H1 (cell line): ENCODE measurements around the gene OTOF. TPM values are rescaled to one million over a fixed set of nuclear protein-coding genes. Genes with fewer than 3 reads are reported as not detected.

Source experiments
- CTCF ChIA-PET: fragments of 300-600 bp; sonication (Branson Sonifier 250); formaldehyde crosslinking; loops from one replicate; lab custom pipeline; 2021; ENCODE audit not compliant: partially characterized antibody; lab: Charles Lee
- POLR2A ChIA-PET: fragments of 300-600 bp; sonication (Branson Sonifier 250); formaldehyde crosslinking; loops from one replicate; lab custom pipeline; 2021; ENCODE audit warnings: inconsistent platforms; ENCODE audit not compliant: partially characterized antibody; lab: Charles Lee
- DNase-seq, 2 experiments: peaks; one replicate each; pipeline versions ENCODE4 v3.0.0 to v3.0.0-alpha.2; 2010 to 2022; ENCODE audit warnings: low spot score in 2 of 2, low read depth in 1 of 2, mixed read lengths in 1 of 2
- FAIRE-seq: peaks from 2 replicates; lab custom pipeline; 2011; peaks lifted over from hg19 to GRCh38; lab: Jason Lieb, UNC
- H2AFZ ChIP-seq: 2 replicates; pipeline ENCODE4 v1.8.1; 2012; ENCODE audit warnings: low read length, inconsistent platforms
- H2AK5ac ChIP-seq: 2 replicates; pipeline ENCODE4 v1.6.1; 2013; ENCODE audit warnings: low read depth, low read length
- H2BK120ac ChIP-seq: replicated peaks from 2 replicates; pipeline ENCODE3; 2013; ENCODE audit warnings: low read depth, low read length, inconsistent platforms
- H2BK12ac ChIP-seq: 2 replicates; pipeline ENCODE4 v1.6.1; 2013; ENCODE audit warnings: low read depth, low read length
- H2BK15ac ChIP-seq: 2 replicates; pipeline ENCODE4 v1.6.1; 2013; ENCODE audit warnings: low read length
- H2BK20ac ChIP-seq: 2 replicates; pipeline ENCODE4 v1.6.1; 2013; ENCODE audit warnings: low read length
- H2BK5ac ChIP-seq: 2 replicates; pipeline ENCODE4 v1.6.1; 2013; ENCODE audit warnings: low read depth, low read length
- H3K14ac ChIP-seq: 2 replicates; pipeline ENCODE4 v1.6.1; 2013; ENCODE audit warnings: inconsistent platforms; ENCODE audit not compliant: insufficient read length
- H3K18ac ChIP-seq: 2 replicates; pipeline ENCODE4 v1.6.1; 2013; ENCODE audit warnings: low read length; ENCODE audit errors: extremely low read depth
- H3K23ac ChIP-seq: 2 replicates; pipeline ENCODE4 v1.6.1; 2013; ENCODE audit warnings: inconsistent platforms; ENCODE audit not compliant: insufficient read length
- H3K23me2 ChIP-seq: 2 replicates; pipeline ENCODE4 v1.6.1; 2013; ENCODE audit warnings: low read depth, low read length
- H3K27ac ChIP-seq: 2 replicates; pipeline ENCODE4 v1.6.1; 2011; ENCODE audit warnings: low read depth, low read length, inconsistent platforms
- H3K27me3 ChIP-seq, 4 experiments: replicated peaks in 1 of 4; 1 replicate in 1 of 4; 2 replicates in 3 of 4; pipeline versions ENCODE4 v1.6.1 to v1.8.1; 2011 to 2013; ENCODE audit warnings: low read length in 3 of 4, mild to moderate bottlenecking in 3 of 4, inconsistent platforms in 2 of 4, mixed read lengths in 2 of 4, moderate library complexity in 1 of 4; ENCODE audit not compliant: control insufficient read depth in 3 of 4, insufficient read depth in 3 of 4; ENCODE audit errors: extremely low read depth in 1 of 4
- H3K36me3 ChIP-seq, 4 experiments: 2 replicates each; pipeline versions ENCODE4 v1.6.1 to v1.8.1; 2011 to 2013; ENCODE audit warnings: mild to moderate bottlenecking in 4 of 4, low read length in 3 of 4, moderate library complexity in 2 of 4, control low read depth in 1 of 4, inconsistent platforms in 1 of 4; ENCODE audit not compliant: insufficient read depth in 4 of 4, control insufficient read depth in 2 of 4
- H3K4ac ChIP-seq: replicated peaks from 2 replicates; pipeline ENCODE3; 2013; ENCODE audit warnings: low read length, low read depth, mixed read lengths, inconsistent platforms; ENCODE audit not compliant: insufficient read length
- H3K4me1 ChIP-seq, 4 experiments: replicated peaks in 1 of 4; 1 replicate in 1 of 4; 2 replicates in 3 of 4; pipeline versions ENCODE4 v1.6.1 to v1.8.1; 2011 to 2013; ENCODE audit warnings: low read length in 3 of 4, inconsistent platforms in 2 of 4, mixed read lengths in 1 of 4; ENCODE audit not compliant: insufficient read depth in 4 of 4, control insufficient read depth in 3 of 4
- H3K4me2 ChIP-seq, 2 experiments: 2 replicates each; pipeline versions ENCODE4 v1.6.1 to v1.8.1; 2011 to 2013; ENCODE audit warnings: low read depth in 2 of 2, low read length in 2 of 2, control low read depth in 1 of 2, inconsistent platforms in 1 of 2, mild to moderate bottlenecking in 1 of 2; ENCODE audit not compliant: insufficient read depth in 1 of 2
- H3K4me3 ChIP-seq, 4 experiments: fragments of 200-600, 300-600 bp in 1 of 4; sonication (generic), shearing (Covaris generic), sonication (Bioruptor Twin) in 1 of 4; 2 replicates each; pipeline versions ENCODE4 v1.5.1 to v1.8.1; 2011 to 2016; ENCODE audit warnings: low read length in 4 of 4, low read depth in 3 of 4, control low read depth in 2 of 4, inconsistent platforms in 2 of 4, mild to moderate bottlenecking in 2 of 4, mixed read lengths in 1 of 4, moderate library complexity in 1 of 4; ENCODE audit not compliant: insufficient read depth in 2 of 4; ENCODE audit errors: extremely low read depth in 1 of 4
- H3K56ac ChIP-seq: replicated peaks from 2 replicates; pipeline ENCODE3; 2013; ENCODE audit warnings: low read depth, mild to moderate bottlenecking, mixed read lengths, low read length, inconsistent platforms; ENCODE audit not compliant: insufficient read length
- H3K79me1 ChIP-seq: 2 replicates; pipeline ENCODE4 v1.6.1; 2013; ENCODE audit warnings: low read depth, low read length, control low read depth
- H3K79me2 ChIP-seq, 2 experiments: 2 replicates each; pipeline versions ENCODE4 v1.6.1 to v1.8.1; 2012 to 2013; ENCODE audit warnings: low read length in 2 of 2, mild to moderate bottlenecking in 2 of 2, inconsistent platforms in 1 of 2; ENCODE audit not compliant: insufficient read depth in 2 of 2, control insufficient read depth in 1 of 2
- H3K9ac ChIP-seq, 4 experiments: replicated peaks in 1 of 4; 1 replicate in 1 of 4; 2 replicates in 3 of 4; pipeline versions ENCODE4 v1.6.1 to v1.8.1; 2011 to 2013; ENCODE audit warnings: low read depth in 3 of 4, low read length in 3 of 4, control low read depth in 2 of 4, mild to moderate bottlenecking in 2 of 4, moderate library complexity in 2 of 4, inconsistent platforms in 1 of 4; ENCODE audit errors: extremely low read depth in 1 of 4
- H3K9me3 ChIP-seq, 2 experiments: 2 replicates each; pipeline versions ENCODE4 v1.6.1 to v1.8.1; 2012 to 2013; ENCODE audit warnings: mild to moderate bottlenecking in 2 of 2, moderate library complexity in 2 of 2, control low read depth in 1 of 2, inconsistent platforms in 1 of 2, low read depth in 1 of 2, low read length in 1 of 2, mixed read lengths in 1 of 2; ENCODE audit not compliant: insufficient read depth in 2 of 2
- H4K20me1 ChIP-seq, 2 experiments: replicated peaks in 1 of 2; 2 replicates each; pipeline versions ENCODE3 to v1.8.1; 2011 to 2013; ENCODE audit warnings: inconsistent platforms in 2 of 2, low read length in 2 of 2, mild to moderate bottlenecking in 1 of 2; ENCODE audit not compliant: insufficient read depth in 2 of 2, control insufficient read depth in 1 of 2
- H4K5ac ChIP-seq: 2 replicates; pipeline ENCODE4 v1.6.1; 2013; ENCODE audit warnings: low read length, low read depth, mixed read lengths, inconsistent platforms; ENCODE audit not compliant: insufficient read length
- H4K8ac ChIP-seq: 2 replicates; pipeline ENCODE4 v1.8.0; 2013; ENCODE audit warnings: mild to moderate bottlenecking, moderate library complexity, low read length, inconsistent platforms; ENCODE audit not compliant: insufficient read depth; ENCODE audit errors: extremely low read depth
- H4K91ac ChIP-seq: replicated peaks from 2 replicates; pipeline ENCODE3; 2013; ENCODE audit warnings: low read length, mixed read lengths, inconsistent platforms; ENCODE audit not compliant: insufficient read length
- EZH2 ChIP-seq: fragments of 200-600 bp; sonication (generic); IDR thresholded peaks from 2 replicates; pipeline ENCODE4 v1.7.1; 2012; ENCODE audit warnings: low read depth, mild to moderate bottlenecking, moderate library complexity, low read length, inconsistent platforms; ENCODE audit not compliant: severe bottlenecking
- POLR2AphosphoS5 ChIP-seq: IDR thresholded peaks from 2 replicates; pipeline ENCODE4 v1.6.1; 2011; ENCODE audit warnings: low read depth, low read length
- WGBS, 2 experiments: shearing (Covaris generic) in 1 of 2; methylation state at CpG; one replicate each; pipeline versions ENCODE4 v1.1.6 to v1.1.7; 2013 to 2015; ENCODE audit warnings: low lambda C conversion rate in 2 of 2, mixed read lengths in 2 of 2, inconsistent platforms in 1 of 2, low coverage in 1 of 2, missing lambda C conversion rate in 1 of 2; ENCODE audit not compliant: insufficient replicate concordance in 2 of 2, insufficient coverage in 1 of 2, insufficient read length in 1 of 2; ENCODE audit errors: extremely low coverage in 1 of 2, missing lambda C conversion rate in 1 of 2; 5-methylcytosine and 5-hydroxymethylcytosine counted together
- polyA plus RNA-seq, 7 experiments: library from polyadenylated mRNA; depleted of rRNA in 3 of 7; stranded (reverse) in 5 of 7; unstranded in 2 of 7; fragments of >200 nt in 5 of 7; fragments of 200-250 nt in 2 of 7; gene quantifications; 1 replicate in 5 of 7; 2 replicates in 1 of 7; 4 replicates in 1 of 7; pipeline versions ENCODE4 v1.2.1 to v1.2.3, GENCODE V29; 2011 to 2013; ENCODE audit warnings: missing spikeins in 2 of 7, mixed read lengths in 2 of 7
- total RNA-seq: library from RNA; stranded (reverse); fragmentation: NEBNext Ultra II Directional; extraction: Animal tissue kit (Norgen Biotek cat#: 25700); gene quantifications from 2 replicates; pipeline ENCODE4 v1.2.1, GENCODE V29; 2021

The OTOF gene
- total and polyA plus RNA-seq, 2 of the 8 experiments (the other 6 are each of a cell fraction or from before 2014, with no cell fraction given), result 0.06 TPM; not detected in 1

GRCh38 chr2:26504002-26504401 is 26.1 kb upstream of the OTOF start:
- Histone ChIP-seq H3K56ac (no peak overlapping the region), H3K36me3 (no peaks in the 10 kb centered on the region), H3K4ac (no peak overlapping the region), H2AK5ac (no peak overlapping the region), H3K23ac (no peak overlapping the region), H2AFZ (peak overlapping the region; percentile 81), H2BK5ac (no peak overlapping the region), H4K20me1 (no peaks in the 10 kb centered on the region), H2BK120ac (no peak overlapping the region), H3K9me3 (no peaks in the 10 kb centered on the region), H2BK12ac (peak overlapping the region; percentile 39; the same call in 1 of the 2 replicates), H3K18ac (peak overlapping the region; percentile 62; the same call in 1 of the 2 replicates), H2BK20ac (no peak overlapping the region), H3K14ac (no peak overlapping the region), H3K79me1 (no peaks in the 10 kb centered on the region), H4K91ac (no peak overlapping the region), H3K27ac (no peak overlapping the region), H3K23me2 (peaks cover 3% of the 10 kb centered on the region; the same call in 1 of the 2 replicates), H2BK15ac (peak overlapping the region; percentile 88; the same call in 1 of the 2 replicates), H4K5ac (no peak overlapping the region), H3K27me3 (peaks cover 0 to 18% (median 11%) of the 10 kb centered on the region in 4 experiments; a peak in 6 of 7 replicates), H3K4me3 (peak overlapping the region; percentile 30 to 65 (median 50)), H3K79me2 (no peaks in the 10 kb centered on the region), H3K4me1 (peaks cover 0 to 7% (median 6%) of the 10 kb centered on the region in 4 experiments; a peak in 4 of 7 replicates), H3K9ac (peak overlapping the region in 3 of 4 experiments; percentile 14 to 49 (median 40); a peak in 3 of 7 replicates), H3K4me2 (peak overlapping the region; percentile 62 to 80), H4K8ac (no peak overlapping the region)
- WGBS, 2 experiments, result 75% methylated on average over 13 of the region's 13 CpGs; no CpG with 5 or more reads in 1 of the 2 experiments
- DNase-seq (no peak), FAIRE-seq (no peak)
- POLR2A ChIA-PET, result interaction anchor here (1.2 kb wide), 1 partner anchor 9 kb away, joined by 5 read pairs; no protein-coding TSS in a partner anchor
- TF ChIP-seq POLR2AphosphoS5 (no peak), EZH2 (peak; percentile 43)
- CTCF ChIA-PET, result interaction anchor here (0.6 to 5.4 kb wide), 24 partner anchors 8 to 1284 kb away, joined by 3 to 68 read pairs (median 6); partner anchors contain the start of gene OTOF
